ENCODE measurements around the gene MTMR4.
"Not testable (repeated sequence)": the region's sequence is repeated elsewhere in the genome, so short reads cannot be mapped to it uniquely, and the experiment has no call there.

MTMR4 gene

GRCh38 chr17:58521680-58522079 lies 7.2 kb upstream of the MTMR4 start:
- DNase-seq: no peak

GRCh38 chr17:58520843-58521430 lies 6.5 kb upstream of the MTMR4 start:
- DNase-seq: no peak

DNA sequence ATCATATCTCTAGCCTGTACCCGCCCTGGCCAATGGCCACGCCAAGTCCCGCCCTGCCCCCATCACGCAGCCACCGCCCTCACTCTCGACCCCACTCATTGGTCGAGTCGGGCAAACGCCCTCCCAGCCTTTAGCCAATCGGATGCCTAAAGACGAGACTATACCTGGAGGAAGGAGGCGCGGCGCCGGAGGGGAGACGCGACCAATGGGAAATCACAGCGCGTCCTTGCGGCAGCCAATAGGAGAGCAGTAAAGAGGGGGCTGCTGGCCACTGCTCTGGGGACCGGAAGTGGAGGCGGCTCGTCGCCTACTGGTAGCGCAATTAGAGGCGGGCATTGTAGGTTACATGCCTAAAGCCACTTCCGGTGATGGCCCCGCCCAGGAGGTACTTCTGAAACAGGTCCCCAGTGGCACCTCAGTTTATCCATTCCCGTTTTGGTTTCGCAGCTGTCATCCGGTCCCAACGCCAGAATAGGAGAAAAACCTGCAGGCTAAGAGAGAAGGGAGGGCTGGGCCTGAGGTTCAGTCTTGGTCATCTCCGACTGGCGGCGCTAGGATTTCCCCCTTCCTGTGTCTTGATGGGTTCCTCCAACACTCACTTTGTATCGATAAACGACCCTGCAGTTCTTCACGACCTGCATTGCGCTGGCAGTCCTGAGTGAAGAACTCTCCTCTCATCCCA lies 3.6 kb upstream of the MTMR4 start:
- peak; percentile 98 to 100 (median 100) for DNase-seq

DNA sequence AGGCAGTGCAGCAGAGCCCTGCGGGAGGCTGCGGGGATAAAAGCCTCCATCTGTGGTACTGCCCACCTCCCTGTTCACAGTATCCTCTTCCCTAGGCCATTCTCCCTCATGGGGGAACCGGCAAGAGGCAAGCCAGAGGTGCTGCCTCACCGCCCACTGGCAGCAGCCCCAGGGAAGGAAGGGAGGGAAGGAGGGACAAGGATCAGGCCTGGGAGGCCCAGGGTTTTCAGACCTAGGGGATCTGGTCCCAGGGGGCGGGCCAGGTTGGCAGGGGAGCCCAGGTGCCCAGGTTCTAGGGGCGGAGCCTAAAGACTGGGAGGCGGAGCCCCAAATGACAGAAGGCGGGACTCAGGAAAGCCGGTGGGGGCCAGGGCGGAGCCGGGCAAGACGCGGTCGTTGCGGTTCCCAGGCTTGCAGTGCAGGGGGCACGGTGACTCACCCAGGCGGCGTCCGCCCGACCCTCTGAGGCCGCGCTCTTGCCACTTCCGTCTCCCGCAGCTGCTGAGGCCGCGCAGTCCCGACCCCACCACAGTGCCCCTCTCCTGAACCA lies 3.0 kb upstream of the MTMR4 start:
- DNase-seq: no peak

DNA sequence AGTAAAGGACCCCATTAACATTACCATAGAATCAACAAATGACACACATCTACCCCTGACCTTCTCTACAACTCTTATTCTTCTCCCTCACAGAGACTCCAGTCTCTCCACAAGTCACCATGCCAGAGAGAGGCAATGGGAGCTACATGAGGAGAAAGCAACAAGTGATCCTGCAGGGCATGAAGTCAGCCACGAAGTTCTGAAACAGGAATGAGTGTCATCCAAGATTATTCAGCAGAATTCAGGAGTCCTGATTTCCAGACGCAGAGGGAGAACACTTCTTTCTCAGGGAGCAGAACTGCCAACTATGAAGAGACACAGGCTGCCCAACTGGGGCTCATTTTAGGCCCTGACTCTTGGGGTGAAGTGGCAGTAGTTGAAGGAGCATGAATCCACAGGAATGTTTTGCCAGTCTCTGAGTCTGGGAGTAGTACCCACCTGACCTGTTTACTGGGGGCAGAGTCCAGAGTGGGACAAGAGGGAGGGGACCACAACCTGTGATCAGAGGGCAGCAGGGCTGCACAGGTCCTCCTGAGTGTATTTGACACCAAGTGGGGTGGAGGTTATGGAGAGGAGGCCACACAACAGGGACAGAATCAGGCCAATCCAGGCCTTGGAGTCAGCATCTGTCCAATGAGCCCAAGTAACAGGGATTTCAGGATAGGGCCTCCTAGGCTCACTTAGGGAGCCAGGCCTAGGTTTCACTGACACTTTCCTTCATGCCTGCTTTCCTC lies 2.4 kb upstream of the MTMR4 start:
- no peak for DNase-seq

DNA sequence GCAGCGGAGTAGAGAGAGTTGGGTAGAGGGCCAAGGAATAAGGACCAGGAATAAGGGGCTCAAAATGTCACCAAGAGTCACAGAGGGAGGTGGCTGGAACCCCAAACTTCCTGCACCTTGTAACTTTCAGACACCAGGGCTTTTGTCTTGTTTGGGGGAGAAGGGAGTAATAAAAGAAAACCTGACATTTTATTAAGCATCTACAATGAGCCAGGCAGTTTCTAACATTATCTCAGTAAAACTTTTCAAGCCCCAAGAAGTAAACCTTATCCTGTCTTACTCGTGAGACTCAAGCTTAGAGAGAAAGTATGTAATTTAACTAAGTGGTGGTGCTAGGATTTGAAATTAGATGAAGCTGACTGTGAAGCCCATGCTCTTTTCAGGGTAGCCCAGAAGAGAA lies 848 bp upstream of the MTMR4 start:
- no peak for DNase-seq

DNA sequence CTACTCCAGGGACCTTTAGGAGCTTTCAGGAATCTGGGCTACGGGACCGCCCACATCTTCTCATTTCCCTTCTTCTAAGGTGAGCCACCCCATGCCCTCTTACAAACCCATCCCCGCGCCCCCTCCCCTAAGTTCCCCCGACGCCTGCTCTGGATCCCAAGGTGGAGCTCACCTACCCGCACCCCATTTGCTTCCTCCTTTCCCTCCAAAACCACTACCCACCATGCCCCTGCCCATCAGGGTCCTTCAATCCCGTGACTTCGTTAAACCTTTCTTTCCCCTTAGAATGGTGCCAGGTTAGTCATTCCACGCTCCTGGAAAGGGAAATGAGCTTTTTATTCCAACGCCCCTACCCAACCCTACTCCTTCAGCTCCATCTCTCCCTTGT lies 326 bp upstream of the MTMR4 start:
- DNase-seq: no peak

GRCh38 chr17:58513267-58513964 lies 1.0 kb downstream of the MTMR4 start:
- no peak for DNase-seq

GRCh38 chr17:58510075-58510474 lies 4.4 kb downstream of the MTMR4 start:
- DNase-seq: no peak

- no peak for DNase-seq
Measured at GRCh38 chr17:58508341-58509067, 5.9 kb downstream of the MTMR4 start.

GRCh38 chr17:58507123-58507634 lies 7.3 kb downstream of the MTMR4 start:
- DNase-seq: no peak

DNA sequence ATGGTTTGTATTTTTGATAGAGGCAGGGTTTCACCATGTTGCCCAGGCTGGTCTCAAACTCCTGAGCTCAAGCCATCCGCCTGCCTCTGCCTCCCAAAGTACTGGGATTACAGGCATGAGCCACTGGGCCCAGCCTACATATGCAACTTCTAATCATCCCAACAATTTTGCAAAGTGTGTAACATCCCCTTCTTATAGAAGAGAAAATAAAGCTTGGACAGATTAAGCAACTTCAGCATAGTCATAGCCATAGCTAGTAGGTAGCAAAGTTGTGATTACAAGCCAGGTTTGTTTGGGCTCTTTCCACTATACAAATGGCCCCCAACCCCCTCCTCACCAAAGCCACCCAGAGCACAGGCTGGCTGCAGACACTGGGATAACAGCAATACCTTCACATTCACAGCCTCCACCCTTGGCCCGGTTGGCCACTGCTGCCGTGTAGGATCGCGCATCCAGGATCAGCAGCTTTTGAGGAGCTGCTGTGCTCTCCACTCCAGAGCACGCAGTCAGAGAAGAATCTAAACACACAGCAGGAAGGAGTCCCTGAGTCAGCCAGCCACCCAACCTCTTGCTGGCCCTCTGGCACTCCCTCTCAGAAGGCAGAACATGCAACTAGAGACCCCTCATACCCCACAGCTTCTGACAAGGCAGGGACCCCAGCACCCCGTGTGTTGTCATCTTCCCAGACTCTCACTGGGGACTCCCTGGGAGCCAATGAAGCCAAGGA lies 7.9 kb downstream of the MTMR4 start:
- DNase-seq: no peak

DNA sequence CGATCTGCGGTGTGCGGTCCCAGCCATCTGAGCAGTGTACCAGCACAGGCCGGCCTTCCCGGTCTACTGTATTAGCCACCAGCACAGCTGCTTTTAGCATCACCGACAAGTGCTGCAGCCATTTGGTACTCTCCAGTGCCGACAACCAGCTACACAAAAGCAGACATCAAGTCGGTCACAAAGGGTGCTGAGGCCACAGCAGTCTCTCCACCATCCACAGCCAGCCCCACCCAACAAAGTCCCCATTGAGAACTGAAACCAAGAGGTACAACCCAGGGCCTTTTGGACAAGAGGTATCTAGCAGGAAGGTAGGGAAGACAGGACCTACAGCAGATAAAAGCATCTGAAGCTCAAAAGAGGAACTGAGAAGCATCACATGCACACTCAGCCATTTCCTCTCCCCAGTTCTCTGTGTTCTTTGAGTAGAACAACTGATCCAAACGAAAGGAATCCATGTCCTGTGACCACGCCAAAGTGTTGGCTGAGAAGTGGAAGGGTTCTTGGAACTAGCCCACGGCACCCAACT lies 9.5 kb downstream of the MTMR4 start:
- DNase-seq: no peak

DNA sequence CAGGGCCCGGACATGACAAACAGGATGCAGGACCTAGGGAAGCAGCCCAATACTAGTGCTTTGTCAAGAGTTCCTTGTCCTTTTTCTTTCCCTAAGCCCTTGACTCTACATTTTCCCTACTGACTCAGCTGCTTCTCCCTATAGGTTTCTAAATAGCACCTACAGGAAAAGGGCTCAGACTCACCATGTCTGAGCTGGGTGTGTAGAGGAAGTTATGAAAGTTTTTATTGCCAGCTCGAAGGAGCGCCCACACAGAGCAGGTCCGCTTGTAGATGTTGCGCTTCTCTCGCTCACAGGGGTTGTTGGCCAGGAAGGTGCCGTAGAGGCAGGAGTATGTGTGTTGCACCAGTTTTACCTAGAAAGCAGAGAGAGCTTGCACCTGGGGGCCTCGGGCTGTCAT lies 10.6 kb downstream of the MTMR4 start:
- DNase-seq: no peak

DNA sequence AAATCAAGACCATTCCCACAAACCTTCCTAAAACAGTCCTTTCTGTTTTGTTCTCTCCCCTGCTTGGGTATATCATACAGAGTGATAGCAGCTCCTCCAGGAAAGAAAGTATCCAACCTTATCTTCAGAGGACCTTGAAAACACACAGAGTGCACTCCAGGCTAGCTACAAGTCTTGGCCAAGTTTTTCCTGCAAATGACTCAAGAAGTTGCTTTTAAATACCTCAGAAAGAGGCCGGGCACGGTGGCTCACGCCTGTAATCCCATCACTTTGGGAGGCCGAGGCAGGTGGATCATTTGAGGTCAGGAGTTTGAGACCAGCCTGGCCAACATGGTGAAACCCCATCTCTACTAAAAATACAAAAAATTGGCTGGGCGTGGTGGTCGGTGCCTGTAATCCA lies 11.3 kb downstream of the MTMR4 start:
- DNase-seq: not testable (repeated sequence)

- no peak for DNase-seq
Measured at GRCh38 chr17:58501451-58501850, 13.0 kb downstream of the MTMR4 start.

- DNase-seq: no peak
Measured at GRCh38 chr17:58498177-58498828, 16.1 kb downstream of the MTMR4 start.

- no peak for DNase-seq
Measured at GRCh38 chr17:58493506-58493905, 20.9 kb downstream of the MTMR4 start.

- DNase-seq: no peak
Measured at GRCh38 chr17:58492238-58493121, 22.0 kb downstream of the MTMR4 start.

- DNase-seq: no peak
Measured at GRCh38 chr17:58491510-58492045, 22.9 kb downstream of the MTMR4 start.
